ENCODE data around the gene MFSD12. TPM values are rescaled to one million over a fixed set of nuclear protein-coding genes. Genes with fewer than 3 reads are reported as not detected.

MFSD12 gene
- total and polyA plus RNA-seq, 4 donors = 9.4 to 43.6 (median 24.6) TPM

GRCh38 chr19:3526507-3527237, 30.7 kb downstream of the MFSD12 start:
- H3K27me3 ChIP-seq (ENCODE audit: control insufficient read depth in 4 of 4, insufficient read depth in 4 of 4, low read length in 3 of 4) = no peaks in the 10 kb centered on the region
- DNase-seq (ENCODE audit: low spot score) = no peak
- H3K9me3 ChIP-seq (ENCODE audit: control insufficient read depth in 4 of 4, low read length in 3 of 4) = no peaks in the 10 kb centered on the region
- H3K4me1 ChIP-seq (ENCODE audit: control insufficient read depth in 4 of 4, insufficient read depth in 4 of 4, low read length in 3 of 4) = peaks cover 0 to 12% (median 8%) of the 10 kb centered on the region in 4 donors
- TF ChIP-seq YY1 (IDR thresholded peaks at IDR 0.05) (no peak), TAF1 (conservative IDR thresholded peaks at IDR 0.05) (no peak), JUND (IDR thresholded peaks at IDR 0.05) (no peak), HNF4G (IDR thresholded peaks at IDR 0.05) (no peak), MAX (IDR thresholded peaks at IDR 0.05) (no peak), FOXA1 (IDR thresholded peaks at IDR 0.05) (no peak), FOXA2 (IDR thresholded peaks at IDR 0.05) (no peak), RAD21 (IDR thresholded peaks at IDR 0.05) (no peak)
- H3K4me3 ChIP-seq (ENCODE audit: low read depth in 1 of 3, low read length in 3 of 3) = no peak overlapping the region
- H3K36me3 ChIP-seq (ENCODE audit: control insufficient read depth in 4 of 4, insufficient read depth in 3 of 4, low read depth in 1 of 4, low read length in 3 of 4) = peaks cover 14 to 48% (median 22%) of the 10 kb centered on the region in 4 donors
- no peak overlapping the region for H3K9ac ChIP-seq (ENCODE audit: low read depth in 1 of 2, low read length in 2 of 2)
- 96% methylated on average over 28 of the region's 28 CpGs for WGBS
- no peak overlapping the region for H3K27ac ChIP-seq (ENCODE audit: low read depth in 1 of 2, low read length in 2 of 2)

DNA sequence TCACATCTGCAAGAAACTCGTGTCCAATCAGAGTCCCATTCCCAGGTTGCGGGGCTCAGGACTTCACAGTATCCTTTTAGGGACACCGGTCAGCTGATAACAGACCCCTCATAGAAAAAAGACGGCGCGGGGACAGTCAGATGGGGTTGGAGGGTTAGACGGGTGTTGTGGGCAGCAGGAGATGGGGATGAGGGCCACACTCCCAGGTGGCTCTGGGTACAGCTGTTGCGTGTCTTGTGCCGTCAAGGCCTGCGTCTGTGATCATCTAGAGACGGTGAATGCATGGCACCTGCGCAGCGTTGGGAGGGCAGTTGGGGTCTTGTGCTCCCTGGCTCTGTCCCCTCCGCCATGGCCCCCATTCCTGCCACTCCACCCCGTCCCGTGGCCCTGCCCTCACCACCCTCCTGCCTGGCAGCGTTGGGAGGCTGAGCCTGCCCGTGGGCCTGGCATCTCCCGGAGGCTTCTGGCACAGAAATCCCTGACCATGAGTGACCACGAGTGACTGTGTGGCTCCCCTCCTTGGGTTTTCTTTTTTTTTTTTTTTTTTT, 32.4 kb downstream of the MFSD12 start:
- Histone ChIP-seq H3K27me3 (ENCODE audit: control insufficient read depth in 4 of 4, insufficient read depth in 4 of 4, low read length in 3 of 4) (no peaks in the 10 kb centered on the region), H3K4me3 (ENCODE audit: low read depth in 1 of 3, low read length in 3 of 3) (no peak overlapping the region), H3K4me1 (ENCODE audit: control insufficient read depth in 4 of 4, insufficient read depth in 4 of 4, low read length in 3 of 4) (peaks cover 0 to 18% (median 8%) of the 10 kb centered on the region in 4 donors), H3K9ac (ENCODE audit: low read depth in 1 of 2, low read length in 2 of 2) (no peak overlapping the region), H3K9me3 (ENCODE audit: control insufficient read depth in 4 of 4, low read length in 3 of 4) (no peaks in the 10 kb centered on the region), H3K27ac (ENCODE audit: low read depth in 1 of 2, low read length in 2 of 2) (no peak overlapping the region), H3K36me3 (ENCODE audit: control insufficient read depth in 4 of 4, insufficient read depth in 3 of 4, low read depth in 1 of 4, low read length in 3 of 4) (peaks cover 4 to 33% (median 15%) of the 10 kb centered on the region in 4 donors)
- 97% methylated on average over 20 of the region's 20 CpGs for WGBS
- DNase-seq (ENCODE audit: low spot score) = no peak
- TF ChIP-seq TAF1 (conservative IDR thresholded peaks at IDR 0.05) (no peak), SP1 (IDR thresholded peaks at IDR 0.05) (no peak), HNF4G (IDR thresholded peaks at IDR 0.05) (no peak), GABPA (IDR thresholded peaks at IDR 0.05 in 1 of 2, conservative IDR thresholded peaks at IDR 0.05 in 1 of 2) (no peak), NR2F2 (IDR thresholded peaks at IDR 0.05) (no peak), YY1 (IDR thresholded peaks at IDR 0.05) (no peak), JUND (IDR thresholded peaks at IDR 0.05) (no peak), FOXA1 (IDR thresholded peaks at IDR 0.05) (no peak), FOXA2 (IDR thresholded peaks at IDR 0.05) (no peak), HNF4A (conservative IDR thresholded peaks at IDR 0.05) (no peak), RXRA (IDR thresholded peaks at IDR 0.05) (no peak)
- TF ChIP-seq, protein P1, sequence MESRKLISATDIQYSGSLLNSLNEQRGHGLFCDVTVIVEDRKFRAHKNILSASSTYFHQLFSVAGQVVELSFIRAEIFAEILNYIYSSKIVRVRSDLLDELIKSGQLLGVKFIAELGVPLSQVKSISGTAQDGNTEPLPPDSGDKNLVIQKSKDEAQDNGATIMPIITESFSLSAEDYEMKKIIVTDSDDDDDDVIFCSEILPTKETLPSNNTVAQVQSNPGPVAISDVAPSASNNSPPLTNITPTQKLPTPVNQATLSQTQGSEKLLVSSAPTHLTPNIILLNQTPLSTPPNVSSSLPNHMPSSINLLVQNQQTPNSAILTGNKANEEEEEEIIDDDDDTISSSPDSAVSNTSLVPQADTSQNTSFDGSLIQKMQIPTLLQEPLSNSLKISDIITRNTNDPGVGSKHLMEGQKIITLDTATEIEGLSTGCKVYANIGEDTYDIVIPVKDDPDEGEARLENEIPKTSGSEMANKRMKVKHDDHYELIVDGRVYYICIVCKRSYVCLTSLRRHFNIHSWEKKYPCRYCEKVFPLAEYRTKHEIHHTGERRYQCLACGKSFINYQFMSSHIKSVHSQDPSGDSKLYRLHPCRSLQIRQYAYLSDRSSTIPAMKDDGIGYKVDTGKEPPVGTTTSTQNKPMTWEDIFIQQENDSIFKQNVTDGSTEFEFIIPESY (IDR thresholded peaks at IDR 0.05) = no peak
- TF ChIP-seq, protein P2, sequence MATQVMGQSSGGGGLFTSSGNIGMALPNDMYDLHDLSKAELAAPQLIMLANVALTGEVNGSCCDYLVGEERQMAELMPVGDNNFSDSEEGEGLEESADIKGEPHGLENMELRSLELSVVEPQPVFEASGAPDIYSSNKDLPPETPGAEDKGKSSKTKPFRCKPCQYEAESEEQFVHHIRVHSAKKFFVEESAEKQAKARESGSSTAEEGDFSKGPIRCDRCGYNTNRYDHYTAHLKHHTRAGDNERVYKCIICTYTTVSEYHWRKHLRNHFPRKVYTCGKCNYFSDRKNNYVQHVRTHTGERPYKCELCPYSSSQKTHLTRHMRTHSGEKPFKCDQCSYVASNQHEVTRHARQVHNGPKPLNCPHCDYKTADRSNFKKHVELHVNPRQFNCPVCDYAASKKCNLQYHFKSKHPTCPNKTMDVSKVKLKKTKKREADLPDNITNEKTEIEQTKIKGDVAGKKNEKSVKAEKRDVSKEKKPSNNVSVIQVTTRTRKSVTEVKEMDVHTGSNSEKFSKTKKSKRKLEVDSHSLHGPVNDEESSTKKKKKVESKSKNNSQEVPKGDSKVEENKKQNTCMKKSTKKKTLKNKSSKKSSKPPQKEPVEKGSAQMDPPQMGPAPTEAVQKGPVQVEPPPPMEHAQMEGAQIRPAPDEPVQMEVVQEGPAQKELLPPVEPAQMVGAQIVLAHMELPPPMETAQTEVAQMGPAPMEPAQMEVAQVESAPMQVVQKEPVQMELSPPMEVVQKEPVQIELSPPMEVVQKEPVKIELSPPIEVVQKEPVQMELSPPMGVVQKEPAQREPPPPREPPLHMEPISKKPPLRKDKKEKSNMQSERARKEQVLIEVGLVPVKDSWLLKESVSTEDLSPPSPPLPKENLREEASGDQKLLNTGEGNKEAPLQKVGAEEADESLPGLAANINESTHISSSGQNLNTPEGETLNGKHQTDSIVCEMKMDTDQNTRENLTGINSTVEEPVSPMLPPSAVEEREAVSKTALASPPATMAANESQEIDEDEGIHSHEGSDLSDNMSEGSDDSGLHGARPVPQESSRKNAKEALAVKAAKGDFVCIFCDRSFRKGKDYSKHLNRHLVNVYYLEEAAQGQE (IDR thresholded peaks at IDR 0.05) = no peak
- TF ChIP-seq, protein P3, sequence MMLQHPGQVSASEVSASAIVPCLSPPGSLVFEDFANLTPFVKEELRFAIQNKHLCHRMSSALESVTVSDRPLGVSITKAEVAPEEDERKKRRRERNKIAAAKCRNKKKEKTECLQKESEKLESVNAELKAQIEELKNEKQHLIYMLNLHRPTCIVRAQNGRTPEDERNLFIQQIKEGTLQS (IDR thresholded peaks at IDR 0.05) = no peak
- TF ChIP-seq, protein P4, sequence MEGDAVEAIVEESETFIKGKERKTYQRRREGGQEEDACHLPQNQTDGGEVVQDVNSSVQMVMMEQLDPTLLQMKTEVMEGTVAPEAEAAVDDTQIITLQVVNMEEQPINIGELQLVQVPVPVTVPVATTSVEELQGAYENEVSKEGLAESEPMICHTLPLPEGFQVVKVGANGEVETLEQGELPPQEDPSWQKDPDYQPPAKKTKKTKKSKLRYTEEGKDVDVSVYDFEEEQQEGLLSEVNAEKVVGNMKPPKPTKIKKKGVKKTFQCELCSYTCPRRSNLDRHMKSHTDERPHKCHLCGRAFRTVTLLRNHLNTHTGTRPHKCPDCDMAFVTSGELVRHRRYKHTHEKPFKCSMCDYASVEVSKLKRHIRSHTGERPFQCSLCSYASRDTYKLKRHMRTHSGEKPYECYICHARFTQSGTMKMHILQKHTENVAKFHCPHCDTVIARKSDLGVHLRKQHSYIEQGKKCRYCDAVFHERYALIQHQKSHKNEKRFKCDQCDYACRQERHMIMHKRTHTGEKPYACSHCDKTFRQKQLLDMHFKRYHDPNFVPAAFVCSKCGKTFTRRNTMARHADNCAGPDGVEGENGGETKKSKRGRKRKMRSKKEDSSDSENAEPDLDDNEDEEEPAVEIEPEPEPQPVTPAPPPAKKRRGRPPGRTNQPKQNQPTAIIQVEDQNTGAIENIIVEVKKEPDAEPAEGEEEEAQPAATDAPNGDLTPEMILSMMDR (IDR thresholded peaks at IDR 0.05; ENCODE audit: low read depth, low read length, missing input control) = no peak

All from liver (tissue), 9 donors.